NCI-H748 treated with DMSO at 0.1 percent for 48 hours (cell line): ENCODE measurements around the gene ATP4B.

Source experiments
- DNase-seq: peaks from one replicate; lab custom pipeline; 2025; lab: John Stamatoyannopoulos, UW

Gene ATP4B

GRCh38 chr13:113656003-113656588 is 1.9 kb downstream of the ATP4B start:
- no peak for DNase-seq

- DNase-seq = no peak
Measured at GRCh38 chr13:113655346-113656002, 2.5 kb downstream of the ATP4B start.

GRCh38 chr13:113654591-113655345 is 3.2 kb downstream of the ATP4B start:
- DNase-seq = no peak

- DNase-seq = no peak
Measured at GRCh38 chr13:113654175-113654560, 3.8 kb downstream of the ATP4B start.

GRCh38 chr13:113653264-113654174 is 4.5 kb downstream of the ATP4B start:
- peak; percentile 16 for DNase-seq

GRCh38 chr13:113652404-113653263 is 5.4 kb downstream of the ATP4B start:
- DNase-seq = no peak

GRCh38 chr13:113651511-113652403 is 6.2 kb downstream of the ATP4B start:
- no peak for DNase-seq

GRCh38 chr13:113650731-113651148 is 7.3 kb downstream of the ATP4B start:
- DNase-seq = no peak

GRCh38 chr13:113650275-113650674 is 7.7 kb downstream of the ATP4B start:
- no peak for DNase-seq

GRCh38 chr13:113649212-113649611 is 8.8 kb downstream of the ATP4B start:
- DNase-seq = no peak

- DNase-seq = no peak
Measured at GRCh38 chr13:113648216-113648610, 9.8 kb downstream of the ATP4B start.

- peak; percentile 50 for DNase-seq
Measured at GRCh38 chr13:113647351-113648215, 10.4 kb downstream of the ATP4B start.

- DNase-seq = no peak
Measured at GRCh38 chr13:113646921-113647340, 11.1 kb downstream of the ATP4B start.

- DNase-seq = no peak
Measured at GRCh38 chr13:113646376-113646775, 11.6 kb downstream of the ATP4B start.

GRCh38 chr13:113645329-113645728 is 12.7 kb downstream of the ATP4B start:
- DNase-seq = no peak

GRCh38 chr13:113644800-113645199 is 13.2 kb downstream of the ATP4B start:
- DNase-seq = no peak

- DNase-seq = no peak
Measured at GRCh38 chr13:113643593-113643992, 14.4 kb downstream of the ATP4B start.

- DNase-seq = no peak
Measured at GRCh38 chr13:113642563-113642962, 15.4 kb downstream of the ATP4B start.

GRCh38 chr13:113641426-113641825 is 16.6 kb downstream of the ATP4B start:
- DNase-seq = no peak
